GM23338 (cell line): ENCODE data around the gene NTN1. TPM values are rescaled to one million over a fixed set of nuclear protein-coding genes. Genes with fewer than 3 reads are reported as not detected.
A peak's percentile ranks its signal among the peaks of the same experiment; 100 is the strongest.

Source experiments
- ATAC-seq: fragments of 200-7000 bp; cut with Tn5 transposase; 3 replicates; pipeline ENCODE4 v1.9.1; 2020
- DNase-seq: peaks from one replicate; pipeline ENCODE4 v3.0.0-alpha.2; 2015; ENCODE audit warnings: low spot score
- H2AFZ ChIP-seq: fragments of 200-600 bp; sonication (generic); 2 replicates; pipeline ENCODE4 v1.8.0; 2016; ENCODE audit warnings: antibody characterized with exemption, mild to moderate bottlenecking, moderate library complexity
- H3F3A ChIP-seq: fragments of 200-600 bp; sonication (generic); replicated peaks from 2 replicates; pipeline ENCODE4 v1.8.0; 2017; ENCODE audit warnings: antibody characterized with exemption, mixed run types, low read depth
- H3K27ac ChIP-seq: fragments of 200-600 bp; sonication (generic); 2 replicates; pipeline ENCODE4 v1.6.1; 2016; ENCODE audit warnings: low read depth
- H3K27me3 ChIP-seq: fragments of 200-600 bp; sonication (generic); 2 replicates; pipeline ENCODE4 v1.8.0; 2016; ENCODE audit warnings: mild to moderate bottlenecking, mixed run types, moderate library complexity; ENCODE audit not compliant: insufficient read depth
- H3K36me3 ChIP-seq: fragments of 200-600 bp; sonication (generic); 2 replicates; pipeline ENCODE4 v1.8.0; 2016; ENCODE audit warnings: mild to moderate bottlenecking; ENCODE audit not compliant: insufficient read depth
- H3K4me1 ChIP-seq: fragments of 200-600 bp; sonication (generic); 2 replicates; pipeline ENCODE4 v1.8.0; 2016; ENCODE audit warnings: mild to moderate bottlenecking, moderate library complexity; ENCODE audit not compliant: insufficient read depth
- H3K4me2 ChIP-seq: fragments of 200-600 bp; sonication (generic); 2 replicates; pipeline ENCODE4 v1.7.1; 2017; ENCODE audit warnings: mixed run types
- H3K4me3 ChIP-seq: fragments of 200-600 bp; sonication (generic); 2 replicates; pipeline ENCODE4 v1.6.1; 2016; ENCODE audit warnings: mixed run types
- H3K79me2 ChIP-seq: fragments of 200-600 bp; sonication (generic); replicated peaks from 2 replicates; pipeline ENCODE4 v1.8.0; 2017; ENCODE audit warnings: mild to moderate bottlenecking; ENCODE audit not compliant: insufficient read depth
- H3K9me2 ChIP-seq: fragments of 200-600 bp; sonication (generic); 2 replicates; pipeline ENCODE4 v1.8.0; 2017; ENCODE audit not compliant: insufficient read depth
- H4K20me1 ChIP-seq: fragments of 200-600 bp; sonication (generic); replicated peaks from 2 replicates; pipeline ENCODE4 v1.8.0; 2017; ENCODE audit warnings: mild to moderate bottlenecking; ENCODE audit not compliant: insufficient read depth
- H3K27ac Mint-ChIP-seq: 2 replicates; pipeline ENCODE4 v1.8.0; 2020; ENCODE audit warnings: inconsistent platforms, mild to moderate bottlenecking, moderate library complexity, mixed read lengths
- H3K27me3 Mint-ChIP-seq: 3 replicates; pipeline ENCODE4 v1.8.0; 2022; ENCODE audit warnings: low read depth, mild to moderate bottlenecking, moderate library complexity, mixed read lengths, inconsistent platforms; ENCODE audit not compliant: insufficient read depth, poor library complexity
- H3K36me3 Mint-ChIP-seq: 3 replicates; pipeline ENCODE4 v1.8.0; 2021; ENCODE audit warnings: low read depth, mild to moderate bottlenecking, inconsistent platforms, moderate library complexity, mixed read lengths
- H3K4me1 Mint-ChIP-seq: 3 replicates; pipeline ENCODE4 v1.8.0; 2020; ENCODE audit warnings: mild to moderate bottlenecking, inconsistent platforms, mixed read lengths
- H3K4me3 Mint-ChIP-seq: 3 replicates; pipeline ENCODE4 v1.8.0; 2021; ENCODE audit warnings: moderate library complexity, mild to moderate bottlenecking, inconsistent platforms, mixed read lengths
- H3K9me3 Mint-ChIP-seq: 3 replicates; pipeline ENCODE4 v1.8.0; 2020; ENCODE audit warnings: moderate library complexity, mild to moderate bottlenecking, inconsistent platforms, mixed read lengths
- CREB1 ChIP-seq: fragments of 250-450 bp; sonication (Bioruptor Pico); IDR thresholded peaks from 2 replicates; pipeline ENCODE4 v1.5.0; 2020; ENCODE audit warnings: low read depth, mild to moderate bottlenecking, moderate library complexity
- CTCF ChIP-seq, 2 experiments: fragments of 200-600 bp in 1 of 2; sonication (generic) in 1 of 2; conservative IDR thresholded peaks; 2 replicates each; pipeline versions ENCODE4 v1.5.1 to v1.6.1; 2016 to 2017; ENCODE audit warnings: antibody characterized with exemption in 2 of 2, low read depth in 2 of 2, mild to moderate bottlenecking in 2 of 2, moderate library complexity in 1 of 2
- EZH2 ChIP-seq: fragments of 200-600 bp; sonication (generic); IDR thresholded peaks from one replicate; pipeline ENCODE4 v1.8.0; 2017; ENCODE audit warnings: antibody characterized with exemption, mild to moderate bottlenecking, low read depth; ENCODE audit not compliant: unreplicated experiment
- JUNB ChIP-seq: IDR thresholded peaks from one replicate; pipeline ENCODE4 v1.6.1; 2016; ENCODE audit warnings: antibody characterized with exemption; ENCODE audit not compliant: unreplicated experiment
- STAT1 ChIP-seq: IDR thresholded peaks from one replicate; pipeline ENCODE4 v1.6.1; 2016; ENCODE audit warnings: antibody characterized with exemption; ENCODE audit not compliant: unreplicated experiment
- ZNF462 ChIP-seq: fragments of 250-450 bp; sonication (Bioruptor Pico); IDR thresholded peaks from 2 replicates; pipeline ENCODE4 v1.5.0; 2020; ENCODE audit warnings: mild to moderate bottlenecking, moderate library complexity
- long read RNA-seq: library from polyadenylated mRNA; unstranded; transcript quantifications from one replicate; pipeline ENCODE4 v2.0.0, GENCODE V29; 2020; ENCODE audit not compliant: unreplicated experiment
- polyA plus RNA-seq: library from polyadenylated mRNA; unstranded; fragments of >200 nt; fragmentation: Nextera tagmentation; extraction: Ambion mirVana; gene quantifications from 2 replicates; pipeline ENCODE4 v1.2.1, GENCODE V29; 2016
- total RNA-seq: library from RNA; depleted of rRNA; stranded (reverse); fragments of >200 nt; shearing (Covaris generic); gene quantifications from 2 replicates; pipeline ENCODE4 v1.2.3, GENCODE V29; 2014; rRNA removed

NTN1 gene
- total RNA-seq: 2.6 and 3.0 TPM in 2 replicates
- polyA plus RNA-seq: 0.57 and 0.64 TPM in 2 replicates
- long read RNA-seq: 0 reads

- peak; percentile 56 for ATAC-seq
- peak within 1 kb of the TSS; percentile 81 for H2AFZ ChIP-seq
- H3K4me1 ChIP-seq: peaks cover 45% of the 10 kb centered on the region
- no peaks in the 10 kb centered on the region for H3K9me2 ChIP-seq
- H3K36me3 ChIP-seq: no peaks in the 10 kb centered on the region
- Mint-ChIP-seq H3K9me3 (no peaks in the 10 kb centered on the region), H3K36me3 (no peaks in the 10 kb centered on the region; the same call in 2 of the 3 replicates), H3K4me1 (peaks cover 31% of the 10 kb centered on the region), H3K4me3 (peak within 1 kb of the TSS; percentile 63), H3K27ac (no peak within 1 kb of the TSS), H3K27me3 (peaks cover 75% of the 10 kb centered on the region)
- no peaks in the 10 kb centered on the region for H3K79me2 ChIP-seq
- H3K4me3 ChIP-seq: peak within 1 kb of the TSS; percentile 67
- peak within 1 kb of the TSS; percentile 88 for H3K4me2 ChIP-seq
- no peaks in the 10 kb centered on the region; the same call in 1 of the 2 replicates for H4K20me1 ChIP-seq
- 0 out of 2 replicates have a peak, but pooled peaks cover 11% of the 10 kb centered on the region for H3F3A ChIP-seq
- TF ChIP-seq CTCF (conservative IDR thresholded peaks at IDR 0.05; ENCODE audit: low read depth in 2 of 2): no peak
- no peak for TF ChIP-seq STAT1
- peak; percentile 79 for TF ChIP-seq EZH2
- H3K27me3 ChIP-seq: peaks cover 98% of the 10 kb centered on the region
- no peak within 1 kb of the TSS for H3K27ac ChIP-seq
- DNase-seq: peak; percentile 62
Measured at GRCh38 chr17:9021158-9021991, at the start of gene NTN1. TSS of gene NTN1 (plus strand) at chr17:9021510. CDS start at chr17:9022374, 864 bp downstream.

DNA sequence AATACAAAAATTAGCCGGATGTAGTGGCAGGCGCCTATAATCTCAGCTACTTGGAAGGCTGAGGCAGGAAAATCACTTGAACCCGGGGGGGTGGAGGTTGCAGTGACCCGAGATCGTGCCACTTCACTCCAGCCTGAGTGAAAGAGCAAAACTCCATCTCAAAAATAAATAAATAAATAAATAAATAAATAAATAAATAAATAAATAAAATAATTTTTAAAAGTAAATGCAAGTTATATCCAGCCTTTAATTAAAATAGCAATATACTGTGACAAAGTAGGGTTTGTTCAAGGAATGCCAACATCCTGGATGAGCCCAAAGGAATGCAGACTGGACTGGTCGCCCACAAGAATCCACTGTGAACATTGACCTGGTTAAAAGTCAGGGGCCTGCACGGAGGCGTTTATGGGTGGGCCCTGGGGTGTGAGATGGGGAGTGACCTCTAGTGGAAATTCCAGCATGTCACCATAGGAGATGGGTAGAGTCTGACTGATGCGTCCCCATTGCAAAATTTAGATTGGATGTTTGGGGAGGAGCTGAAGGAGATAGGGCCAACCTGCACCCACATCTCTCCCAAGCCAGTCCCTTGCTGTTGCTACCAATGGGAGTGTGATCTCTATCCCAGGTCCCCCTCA, 46.1 kb upstream of the NTN1 start:
- ATAC-seq (no peak; the same call in 2 of the 3 replicates), DNase-seq (no peak)
- Histone ChIP-seq H2AFZ (no peak overlapping the region), H3K79me2 (no peaks in the 10 kb centered on the region), H3K4me1 (no peaks in the 10 kb centered on the region), H3K4me2 (no peak overlapping the region), H3K4me3 (no peak overlapping the region), H3K27me3 (no peaks in the 10 kb centered on the region), H3K9me2 (no peaks in the 10 kb centered on the region), H3K36me3 (no peaks in the 10 kb centered on the region), H3K27ac (no peak overlapping the region), H3F3A (no peaks in the 10 kb centered on the region), H4K20me1 (no peaks in the 10 kb centered on the region)
- H3K27ac Mint-ChIP-seq: no peak overlapping the region
- H3K4me3 Mint-ChIP-seq: no peak overlapping the region
- peaks cover 5% of the 10 kb centered on the region for H3K27me3 Mint-ChIP-seq
- no peaks in the 10 kb centered on the region for H3K4me1 Mint-ChIP-seq
- peaks cover 27% of the 10 kb centered on the region for H3K9me3 Mint-ChIP-seq
- H3K36me3 Mint-ChIP-seq: peaks cover 4% of the 10 kb centered on the region; the same call in 2 of the 3 replicates
- TF ChIP-seq ZNF462: no peak
- TF ChIP-seq JUNB: no peak
- no peak for TF ChIP-seq CREB1 (CRISPR knock-in tag)
- peak in 1 of 2 experiments; percentile 34; a peak in 2 of 4 replicates for TF ChIP-seq CTCF (conservative IDR thresholded peaks at IDR 0.05; ENCODE audit: low read depth in 2 of 2)
